Measurements from ENCODE around the gene TYK2.

The TYK2 gene

DNA sequence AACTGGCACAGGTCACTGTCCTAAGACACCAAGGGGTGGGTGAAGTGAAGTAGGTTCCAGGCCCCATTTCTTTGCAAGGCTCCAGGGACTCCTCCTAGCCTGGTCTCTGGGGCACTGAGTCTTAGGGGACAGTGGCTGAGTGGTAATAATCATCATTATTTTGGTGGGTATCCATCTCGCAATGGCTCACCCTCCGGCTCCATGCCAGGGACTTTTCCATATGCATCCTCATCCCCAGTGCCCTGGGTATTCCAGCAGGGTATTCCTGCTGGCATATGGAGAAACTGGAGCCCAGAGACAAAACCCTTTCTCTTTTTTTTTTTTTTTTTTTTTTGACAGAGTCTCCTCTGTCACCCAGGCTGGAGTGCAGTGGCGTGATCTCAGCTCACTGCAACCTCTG, 42.5 kb upstream of the TYK2 start:
- H4K8ac ChIP-seq (ENCODE audit: low read length) = no peak overlapping the region
- no peak overlapping the region for H3K9ac ChIP-seq (ENCODE audit: low read length)
- peaks cover 35% of the 10 kb centered on the region for H3K4me1 ChIP-seq (ENCODE audit: control insufficient read depth, insufficient read depth, low read depth, low read length)
- no peak overlapping the region for H3K4me3 ChIP-seq (ENCODE audit: insufficient read depth in 1 of 2, low read depth in 1 of 2, low read length in 2 of 2)
- H2AFZ ChIP-seq (ENCODE audit: low read depth, low read length) = no peak overlapping the region
- H3K4ac ChIP-seq (ENCODE audit: low read depth in 1 of 2, low read length in 2 of 2) = no peak overlapping the region
- H3K4me2 ChIP-seq (ENCODE audit: low read length, poor library complexity, severe bottlenecking) = no peak overlapping the region
- no peak overlapping the region for H2BK15ac ChIP-seq (ENCODE audit: low read depth, poor library complexity, severe bottlenecking)
- H3K79me1 ChIP-seq (replicated peaks; ENCODE audit: low read length, poor library complexity, severe bottlenecking) = no peaks in the 10 kb centered on the region
- H3K23ac ChIP-seq (ENCODE audit: low read length in 2 of 2) = no peak overlapping the region
- no peak for DNase-seq
- no peaks in the 10 kb centered on the region for H3K36me3 ChIP-seq (ENCODE audit: control insufficient read depth in 1 of 2, insufficient read depth in 2 of 2, low read depth in 1 of 2, low read length in 2 of 2)
- H3K27me3 ChIP-seq (ENCODE audit: control insufficient read depth in 1 of 2, insufficient read depth in 1 of 2, low read length in 2 of 2) = peaks cover 64 to 79% of the 10 kb centered on the region in 2 experiments
- H2BK12ac ChIP-seq (ENCODE audit: low read length in 2 of 2) = no peak overlapping the region
- no peak overlapping the region for H3K18ac ChIP-seq (ENCODE audit: low read depth in 1 of 2, low read length in 2 of 2)
- no peak overlapping the region for H3K27ac ChIP-seq (ENCODE audit: low read length, poor library complexity, severe bottlenecking)
- H2BK120ac ChIP-seq (ENCODE audit: low read depth, low read length) = no peak overlapping the region
- H2AK5ac ChIP-seq (ENCODE audit: low read length, severe bottlenecking) = no peak overlapping the region
- 100% methylated on average over 2 of the region's 3 CpGs for WGBS
- no peak overlapping the region for H2BK5ac ChIP-seq (ENCODE audit: low read depth, low read length, poor library complexity, severe bottlenecking)
- H3K14ac ChIP-seq (ENCODE audit: low read length in 2 of 2) = no peak overlapping the region
- H4K91ac ChIP-seq (ENCODE audit: low read length) = no peak overlapping the region
- no peaks in the 10 kb centered on the region for H3K9me3 ChIP-seq (ENCODE audit: control insufficient read depth, low read length)

DNA sequence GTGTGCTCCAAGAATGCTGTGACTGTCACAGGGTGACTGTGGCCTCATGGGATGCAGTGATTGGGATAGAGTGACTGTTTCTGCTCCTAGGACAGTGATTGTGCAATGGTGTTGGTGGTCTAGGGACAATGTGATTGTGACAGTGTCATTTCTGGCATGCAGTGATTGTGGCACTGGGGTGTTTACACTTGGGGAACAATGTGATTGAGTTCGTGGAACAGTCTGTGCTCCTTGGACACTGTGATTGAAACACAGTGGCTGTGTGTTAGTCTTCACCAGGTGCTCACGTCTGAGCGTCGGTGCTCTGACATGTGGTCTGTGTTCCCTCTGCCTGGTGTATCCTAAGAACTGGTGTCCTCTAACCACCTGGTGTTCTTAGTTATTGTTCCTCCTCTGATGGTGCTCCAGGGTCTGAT, 41.7 kb upstream of the TYK2 start:
- no peak overlapping the region for H2BK15ac ChIP-seq (ENCODE audit: low read depth, poor library complexity, severe bottlenecking)
- no peak overlapping the region for H3K23ac ChIP-seq (ENCODE audit: low read length in 2 of 2)
- 71% methylated on average over 4 of the region's 4 CpGs for WGBS

GRCh38 chr19:10421240-10422045, 41.1 kb upstream of the TYK2 start:
- Histone ChIP-seq H4K8ac (ENCODE audit: low read length) (no peak overlapping the region), H2AFZ (ENCODE audit: low read depth, low read length) (no peak overlapping the region), H3K23ac (ENCODE audit: low read length in 2 of 2) (no peak overlapping the region), H3K4me3 (ENCODE audit: insufficient read depth in 1 of 2, low read depth in 1 of 2, low read length in 2 of 2) (no peak overlapping the region), H3K4me2 (ENCODE audit: low read length, poor library complexity, severe bottlenecking) (peak overlapping the region; percentile 64), H2BK12ac (ENCODE audit: low read length in 2 of 2) (no peak overlapping the region), H3K36me3 (ENCODE audit: control insufficient read depth in 1 of 2, insufficient read depth in 2 of 2, low read depth in 1 of 2, low read length in 2 of 2) (no peaks in the 10 kb centered on the region), H2AK5ac (ENCODE audit: low read length, severe bottlenecking) (no peak overlapping the region), H2BK15ac (ENCODE audit: low read depth, poor library complexity, severe bottlenecking) (no peak overlapping the region), H3K27ac (ENCODE audit: low read length, poor library complexity, severe bottlenecking) (no peak overlapping the region), H3K27me3 (ENCODE audit: control insufficient read depth in 1 of 2, insufficient read depth in 1 of 2, low read length in 2 of 2) (peaks cover 77 to 85% of the 10 kb centered on the region in 2 experiments), H2BK120ac (ENCODE audit: low read depth, low read length) (no peak overlapping the region), H3K9ac (ENCODE audit: low read length) (no peak overlapping the region), H3K79me1 (replicated peaks; ENCODE audit: low read length, poor library complexity, severe bottlenecking) (no peaks in the 10 kb centered on the region), H2BK5ac (ENCODE audit: low read depth, low read length, poor library complexity, severe bottlenecking) (no peak overlapping the region), H3K9me3 (ENCODE audit: control insufficient read depth, low read length) (no peaks in the 10 kb centered on the region), H3K4ac (ENCODE audit: low read depth in 1 of 2, low read length in 2 of 2) (no peak overlapping the region), H3K14ac (ENCODE audit: low read length in 2 of 2) (no peak overlapping the region), H3K4me1 (ENCODE audit: control insufficient read depth, insufficient read depth, low read depth, low read length) (peaks cover 43% of the 10 kb centered on the region), H3K18ac (ENCODE audit: low read depth in 1 of 2, low read length in 2 of 2) (no peak overlapping the region), H4K91ac (ENCODE audit: low read length) (no peak overlapping the region)
- WGBS = 39% methylated on average over 17 of the region's 17 CpGs
- DNase-seq = no peak

More for the DNA sequence above, 41.7 kb upstream of the TYK2 start:
- Histone ChIP-seq H2BK120ac (ENCODE audit: low read depth, low read length) (no peak overlapping the region), H2AFZ (ENCODE audit: low read depth, low read length) (no peak overlapping the region), H4K91ac (ENCODE audit: low read length) (no peak overlapping the region), H3K79me1 (replicated peaks; ENCODE audit: low read length, poor library complexity, severe bottlenecking) (no peaks in the 10 kb centered on the region), H3K4me1 (ENCODE audit: control insufficient read depth, insufficient read depth, low read depth, low read length) (peaks cover 38% of the 10 kb centered on the region), H3K36me3 (ENCODE audit: control insufficient read depth in 1 of 2, insufficient read depth in 2 of 2, low read depth in 1 of 2, low read length in 2 of 2) (no peaks in the 10 kb centered on the region), H3K4me3 (ENCODE audit: insufficient read depth in 1 of 2, low read depth in 1 of 2, low read length in 2 of 2) (no peak overlapping the region), H3K4ac (ENCODE audit: low read depth in 1 of 2, low read length in 2 of 2) (no peak overlapping the region), H3K27ac (ENCODE audit: low read length, poor library complexity, severe bottlenecking) (no peak overlapping the region), H2BK5ac (ENCODE audit: low read depth, low read length, poor library complexity, severe bottlenecking) (no peak overlapping the region), H2AK5ac (ENCODE audit: low read length, severe bottlenecking) (no peak overlapping the region), H3K9ac (ENCODE audit: low read length) (no peak overlapping the region), H3K9me3 (ENCODE audit: control insufficient read depth, low read length) (no peaks in the 10 kb centered on the region), H2BK12ac (ENCODE audit: low read length in 2 of 2) (no peak overlapping the region), H4K8ac (ENCODE audit: low read length) (no peak overlapping the region), H3K18ac (ENCODE audit: low read depth in 1 of 2, low read length in 2 of 2) (no peak overlapping the region), H3K27me3 (ENCODE audit: control insufficient read depth in 1 of 2, insufficient read depth in 1 of 2, low read length in 2 of 2) (peaks cover 72 to 81% of the 10 kb centered on the region in 2 experiments), H3K4me2 (ENCODE audit: low read length, poor library complexity, severe bottlenecking) (no peak overlapping the region), H3K14ac (ENCODE audit: low read length in 2 of 2) (no peak overlapping the region)
- no peak for DNase-seq

DNA sequence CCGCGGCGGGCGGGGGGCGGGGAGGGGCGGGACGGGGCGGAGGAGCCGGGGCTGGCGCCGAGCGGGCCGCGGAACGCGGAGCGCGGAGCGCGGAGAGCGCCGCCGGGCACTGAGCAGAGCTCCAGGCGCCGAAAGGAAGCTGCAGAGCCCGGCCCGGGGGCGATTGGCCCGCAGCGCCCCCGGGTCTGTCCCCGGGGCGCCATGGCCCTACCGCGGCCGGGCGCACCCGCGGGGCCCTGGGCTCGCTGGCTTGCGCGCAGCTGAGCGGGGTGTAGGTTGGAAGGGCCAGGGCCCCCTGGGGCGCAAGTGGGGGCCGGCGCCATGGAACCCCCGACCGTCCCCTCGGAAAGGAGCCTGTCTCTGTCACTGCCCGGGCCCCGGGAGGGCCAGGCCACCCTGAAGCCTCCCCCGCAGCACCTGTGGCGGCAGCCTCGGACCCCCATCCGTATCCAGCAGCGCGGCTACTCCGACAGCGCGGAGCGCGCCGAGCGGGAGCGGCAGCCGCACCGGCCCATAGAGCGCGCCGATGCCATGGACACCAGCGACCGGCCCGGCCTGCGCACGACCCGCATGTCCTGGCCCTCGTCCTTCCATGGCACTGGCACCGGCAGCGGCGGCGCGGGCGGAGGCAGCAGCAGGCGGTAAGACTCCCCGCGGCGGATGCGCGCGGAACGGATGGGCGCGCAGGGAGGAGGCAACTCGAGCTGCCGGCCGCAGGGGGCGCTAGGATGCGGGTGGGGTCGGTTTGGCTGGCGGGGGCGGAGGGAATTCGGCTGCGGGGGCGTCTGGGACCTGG, 40.3 kb upstream of the TYK2 start, which contains the start of gene PDE4A:
PDE4A (plus strand) TSS at position 95 of the 796 bp plus-strand sequence; CDS start at position 322, 227 bp downstream.
- no peaks in the 10 kb centered on the region for H3K9me3 ChIP-seq (ENCODE audit: control insufficient read depth, low read length)
- no peak within 1 kb of the TSS for H2BK15ac ChIP-seq (ENCODE audit: low read depth, poor library complexity, severe bottlenecking)
- H3K9ac ChIP-seq (ENCODE audit: low read length) = peak within 1 kb of the TSS; percentile 33
- no peaks in the 10 kb centered on the region for H3K79me1 ChIP-seq (replicated peaks; ENCODE audit: low read length, poor library complexity, severe bottlenecking)
- H3K27ac ChIP-seq (ENCODE audit: low read length, poor library complexity, severe bottlenecking) = no peak within 1 kb of the TSS
- no peaks in the 10 kb centered on the region for H3K36me3 ChIP-seq (ENCODE audit: control insufficient read depth in 1 of 2, insufficient read depth in 2 of 2, low read depth in 1 of 2, low read length in 2 of 2)
- no peak within 1 kb of the TSS for H3K14ac ChIP-seq (ENCODE audit: low read length in 2 of 2)
- H4K91ac ChIP-seq (ENCODE audit: low read length) = no peak within 1 kb of the TSS
- H2AFZ ChIP-seq (ENCODE audit: low read depth, low read length) = no peak within 1 kb of the TSS
- peaks cover 79 to 84% of the 10 kb centered on the region in 2 experiments for H3K27me3 ChIP-seq (ENCODE audit: control insufficient read depth in 1 of 2, insufficient read depth in 1 of 2, low read length in 2 of 2)
- H2BK120ac ChIP-seq (ENCODE audit: low read depth, low read length) = no peak within 1 kb of the TSS
- H3K4me3 ChIP-seq (ENCODE audit: insufficient read depth in 1 of 2, low read depth in 1 of 2, low read length in 2 of 2) = peak within 1 kb of the TSS; percentile 44 to 52
- H2BK12ac ChIP-seq (ENCODE audit: low read length in 2 of 2) = no peak within 1 kb of the TSS
- H3K4me2 ChIP-seq (ENCODE audit: low read length, poor library complexity, severe bottlenecking) = peak within 1 kb of the TSS; percentile 64
- no peak within 1 kb of the TSS for H2BK5ac ChIP-seq (ENCODE audit: low read depth, low read length, poor library complexity, severe bottlenecking)
- peak; percentile 46 for DNase-seq
- WGBS = 1% methylated on average over 73 of the region's 104 CpGs
- no peak within 1 kb of the TSS for H3K4ac ChIP-seq (ENCODE audit: low read depth in 1 of 2, low read length in 2 of 2)
- H4K8ac ChIP-seq (ENCODE audit: low read length) = no peak within 1 kb of the TSS
- no peak within 1 kb of the TSS for H2AK5ac ChIP-seq (ENCODE audit: low read length, severe bottlenecking)
- H3K18ac ChIP-seq (ENCODE audit: low read depth in 1 of 2, low read length in 2 of 2) = peak within 1 kb of the TSS in 1 of 2 experiments; percentile 5
- H3K23ac ChIP-seq (ENCODE audit: low read length in 2 of 2) = no peak within 1 kb of the TSS
- peaks cover 46% of the 10 kb centered on the region for H3K4me1 ChIP-seq (ENCODE audit: control insufficient read depth, insufficient read depth, low read depth, low read length)
